Measurements from ENCODE around the gene LAIR1.
"Not testable (repeated sequence)": the region's sequence is repeated elsewhere in the genome, so short reads cannot be mapped to it uniquely, and the experiment has no call there.

Gene LAIR1

GRCh38 chr19:54364775-54365257 is at the start of gene LAIR1:
Gene LAIR1, minus strand, starts transcription at chr19:54364931. Its CDS starts 127 bp downstream, at chr19:54364804.
- DNase-seq, result no peak

GRCh38 chr19:54414156-54414555 is 49.4 kb upstream of the LAIR1 start:
- DNase-seq, result no peak

GRCh38 chr19:54412877-54413276 is 48.1 kb upstream of the LAIR1 start:
- DNase-seq, result no peak

GRCh38 chr19:54411033-54411432 is 46.3 kb upstream of the LAIR1 start:
- no peak for DNase-seq

- no peak for DNase-seq
Measured at GRCh38 chr19:54408456-54409026, 43.8 kb upstream of the LAIR1 start.

- no peak for DNase-seq
Measured at GRCh38 chr19:54407780-54408179, 43.0 kb upstream of the LAIR1 start.

- no peak for DNase-seq
Measured at GRCh38 chr19:54405628-54406027, 40.9 kb upstream of the LAIR1 start.

- no peak for DNase-seq
Measured at GRCh38 chr19:54403054-54403453, 38.3 kb upstream of the LAIR1 start.

GRCh38 chr19:54400913-54401312 is 36.2 kb upstream of the LAIR1 start:
- DNase-seq, result no peak

GRCh38 chr19:54399189-54399588 is 34.5 kb upstream of the LAIR1 start:
- peak; percentile 62 for DNase-seq

- no peak for DNase-seq
Measured at GRCh38 chr19:54395685-54396084, 31.0 kb upstream of the LAIR1 start.

GRCh38 chr19:54393381-54393780 is 28.6 kb upstream of the LAIR1 start:
- DNase-seq, result no peak

GRCh38 chr19:54392105-54392504 is 27.4 kb upstream of the LAIR1 start:
- DNase-seq, result no peak

GRCh38 chr19:54391589-54392061 is 26.9 kb upstream of the LAIR1 start:
- DNase-seq, result no peak

- DNase-seq, result peak; percentile 86
Measured at GRCh38 chr19:54390942-54391577, 26.3 kb upstream of the LAIR1 start.

GRCh38 chr19:54389553-54389952 is 24.8 kb upstream of the LAIR1 start:
- no peak for DNase-seq

- DNase-seq, result no peak
Measured at GRCh38 chr19:54388802-54389139, 24.0 kb upstream of the LAIR1 start.

GRCh38 chr19:54387991-54388801 is 23.5 kb upstream of the LAIR1 start:
- peak; percentile 41 for DNase-seq

GRCh38 chr19:54383330-54383729 is 18.6 kb upstream of the LAIR1 start:
- DNase-seq, result no peak

- DNase-seq, result not testable (repeated sequence)
Measured at GRCh38 chr19:54382041-54382440, 17.3 kb upstream of the LAIR1 start.

- no peak for DNase-seq
Measured at GRCh38 chr19:54380897-54381296, 16.2 kb upstream of the LAIR1 start.

- DNase-seq, result no peak
Measured at GRCh38 chr19:54379187-54379678, 14.5 kb upstream of the LAIR1 start.

- DNase-seq, result no peak
Measured at GRCh38 chr19:54376610-54377285, 12.0 kb upstream of the LAIR1 start.

Measured in NCI-H82 (cell line).